Endothelial cell of umbilical vein (primary cell): Measurements from ENCODE around the gene SELENOM. TPM values are rescaled to one million over a fixed set of nuclear protein-coding genes. Genes with fewer than 3 reads are reported as not detected.

ENCODE experiments used
- BruUV-seq: library from RNA; stranded (reverse); fragments of 400-500 nt; replicated peaks from 2 replicates; lab custom pipeline; 2021; lab: Mats Ljungman, UMichigan
- CTCF ChIA-PET: fragments of 300-600, 350-600 bp; sonication (Branson Sonifier 250); formaldehyde crosslinking; loops from one replicate; lab custom pipeline; 2021; ENCODE audit warnings: antibody characterized with exemption, inconsistent platforms; lab: Charles Lee
- POLR2A ChIA-PET: fragments of 300-600, 350-600 bp; sonication (Branson Sonifier 250); formaldehyde crosslinking; loops from one replicate; lab custom pipeline; 2021; ENCODE audit warnings: antibody characterized with exemption, inconsistent platforms; lab: Charles Lee
- DNase-seq: peaks from one replicate; pipeline ENCODE4 v3.0.0-alpha.2; 2011; ENCODE audit warnings: low read depth, low spot score
- FAIRE-seq: peaks from 2 replicates; lab custom pipeline; 2011; peaks lifted over from hg19 to GRCh38; lab: Jason Lieb, UNC
- H2AFZ ChIP-seq: 2 replicates; pipeline ENCODE4 v1.6.0; 2012; ENCODE audit warnings: low read depth, low read length, control low read depth, inconsistent platforms
- H3K27ac ChIP-seq: 2 replicates; pipeline ENCODE4 v1.5.1; 2011; ENCODE audit warnings: low read depth, mild to moderate bottlenecking, control low read depth, low read length, moderate library complexity; ENCODE audit not compliant: insufficient read depth
- H3K27me3 ChIP-seq, 2 experiments: 2 replicates each; pipeline versions ENCODE4 v1.6.0 to v1.6.1; 2011; ENCODE audit warnings: low read length in 2 of 2, mixed read lengths in 1 of 2; ENCODE audit not compliant: control insufficient read depth in 2 of 2, insufficient read depth in 2 of 2
- H3K36me3 ChIP-seq, 2 experiments: 2 replicates in 1 of 2; 3 replicates in 1 of 2; pipeline ENCODE4 v1.5.1; 2011; ENCODE audit warnings: low read length in 2 of 2, mild to moderate bottlenecking in 1 of 2, moderate library complexity in 1 of 2; ENCODE audit not compliant: control insufficient read depth in 2 of 2, insufficient read depth in 2 of 2; ENCODE audit errors: extremely low read depth in 1 of 2
- H3K4me1 ChIP-seq: 3 replicates; pipeline ENCODE4 v1.5.1; 2011; ENCODE audit warnings: mild to moderate bottlenecking, low read length; ENCODE audit not compliant: control insufficient read depth, insufficient read depth; ENCODE audit errors: extremely low read depth
- H3K4me2 ChIP-seq: 2 replicates; pipeline ENCODE4 v1.6.1; 2011; ENCODE audit warnings: low read length, control low read depth, mixed read lengths; ENCODE audit not compliant: insufficient read depth
- H3K4me3 ChIP-seq, 3 experiments: fragments of 200-600 bp in 1 of 3; sonication (generic), shearing (Covaris generic) in 1 of 3; replicated peaks in 1 of 3; 2 replicates each; pipeline ENCODE4 v1.5.1; 2011 to 2016; ENCODE audit warnings: control low read depth in 3 of 3, low read length in 3 of 3, mild to moderate bottlenecking in 2 of 3, inconsistent platforms in 1 of 3, low read depth in 1 of 3, moderate library complexity in 1 of 3; ENCODE audit not compliant: insufficient read depth in 1 of 3
- H3K79me2 ChIP-seq: 2 replicates; pipeline ENCODE4 v1.6.0; 2012; ENCODE audit warnings: low read length, inconsistent platforms; ENCODE audit not compliant: control insufficient read depth, insufficient read depth
- H3K9ac ChIP-seq: replicated peaks from 2 replicates; pipeline ENCODE3; 2011; ENCODE audit warnings: low read length, control low read depth; ENCODE audit not compliant: insufficient read depth; ENCODE audit errors: extremely low read depth
- H3K9me1 ChIP-seq: replicated peaks from 3 replicates; pipeline ENCODE4 v1.6.0; 2011; ENCODE audit warnings: mild to moderate bottlenecking, low read length; ENCODE audit not compliant: control insufficient read depth, insufficient read depth; ENCODE audit errors: extremely low read depth
- H3K9me3 ChIP-seq: replicated peaks from 2 replicates; pipeline ENCODE4 v1.5.1; 2012; ENCODE audit warnings: low read length, inconsistent platforms; ENCODE audit not compliant: control insufficient read depth, insufficient read depth
- H4K20me1 ChIP-seq: replicated peaks from 2 replicates; pipeline ENCODE3; 2011; ENCODE audit warnings: mild to moderate bottlenecking, low read length; ENCODE audit not compliant: control insufficient read depth, insufficient read depth; ENCODE audit errors: extremely low read depth
- EZH2 ChIP-seq: IDR thresholded peaks from 2 replicates; pipeline ENCODE4 v1.6.1; 2012; ENCODE audit warnings: borderline replicate concordance, low read depth, mild to moderate bottlenecking, moderate library complexity, low read length, inconsistent platforms; ENCODE audit not compliant: severe bottlenecking
- FOS ChIP-seq: IDR thresholded peaks from 2 replicates; pipeline ENCODE4 v1.6.1; 2011; ENCODE audit warnings: mild to moderate bottlenecking, low read length, moderate library complexity, borderline replicate concordance; ENCODE audit not compliant: insufficient read depth
- GATA2 ChIP-seq: IDR thresholded peaks from 2 replicates; pipeline ENCODE4 v1.7.0; 2011; ENCODE audit warnings: low read depth, mild to moderate bottlenecking, moderate library complexity, mixed read lengths, low read length; ENCODE audit not compliant: insufficient read length, insufficient read depth
- JUN ChIP-seq: IDR thresholded peaks from 2 replicates; pipeline ENCODE4 v1.6.1; 2011; ENCODE audit warnings: borderline replicate concordance, low read depth; ENCODE audit not compliant: insufficient read length, insufficient read depth
- MYC ChIP-seq: IDR thresholded peaks from one replicate; pipeline ENCODE4 v1.6.1; 2011; ENCODE audit warnings: mild to moderate bottlenecking, low read depth, low read length
- POLR2A ChIP-seq: IDR thresholded peaks from 2 replicates; pipeline ENCODE4 v1.6.1; 2012; ENCODE audit warnings: low read depth, mild to moderate bottlenecking, control low read depth, low read length
- POLR2AphosphoS5 ChIP-seq: IDR thresholded peaks from 2 replicates; pipeline ENCODE4 v1.6.1; 2012; ENCODE audit warnings: low read depth, mild to moderate bottlenecking, control low read depth, low read length, moderate library complexity; ENCODE audit not compliant: insufficient read depth
- dilution Hi-C: fragments of 300-500 bp; cut with MboI; formaldehyde crosslinking; loops from one replicate; pipeline ENCODE4 v1.15.0; 2019; ENCODE audit warnings: low sequenced_read_pairs; ENCODE audit not compliant: extremely low pct_ligation_motif_present
- intact Hi-C: fragments of 100-400 bp; cut with micrococcal nuclease; formaldehyde crosslinking; loops from one replicate; pipeline ENCODE4 v1.10.0; 2022
- polyA plus RNA-seq, 4 experiments: library from polyadenylated mRNA; depleted of rRNA in 3 of 4; stranded (reverse) in 3 of 4; unstranded in 1 of 4; fragments of >200 nt; gene quantifications; 2 replicates each; pipeline versions ENCODE4 v1.2.1 to v1.2.3, GENCODE V29; 2011 to 2012; ENCODE audit warnings: missing spikeins in 1 of 4
- total RNA-seq: library from RNA; stranded (reverse); gene quantifications from 2 replicates; pipeline ENCODE4 v1.2.3, GENCODE V29; 2021
- TF ChIP-seq, protein P1 (sequence below): IDR thresholded peaks from 2 replicates; pipeline ENCODE4 v1.6.1; 2011; ENCODE audit not compliant: insufficient read depth, insufficient read length
- TF ChIP-seq, protein P2 (sequence below), 2 donors: IDR thresholded peaks; 1 replicate in 1 of 2; 2 replicates in 1 of 2; pipeline ENCODE4 v1.5.1; 2011; ENCODE audit warnings: low read length in 2 of 2, mild to moderate bottlenecking in 2 of 2, moderate library complexity in 2 of 2, control low read depth in 1 of 2, inconsistent platforms in 1 of 2, low read depth in 1 of 2; ENCODE audit not compliant: insufficient read depth in 1 of 2; ENCODE audit errors: extremely low read depth in 1 of 2

SELENOM gene
- total and polyA plus RNA-seq, 2 donors (not counting 3 experiments of a cell fraction or from before 2014, with no cell fraction given): 29.6 to 87.1 TPM

- no peaks in the 10 kb centered on the region for H3K79me2 ChIP-seq
- intact Hi-C loops: no loop called here
- ChIA-PET CTCF (no interaction called here), POLR2A (no interaction called here)
- no peak for TF ChIP-seq GATA2
- TF ChIP-seq MYC: no peak
- TF ChIP-seq POLR2A: no peak
- TF ChIP-seq JUN: no peak
- TF ChIP-seq POLR2AphosphoS5: no peak
- TF ChIP-seq, protein P1, sequence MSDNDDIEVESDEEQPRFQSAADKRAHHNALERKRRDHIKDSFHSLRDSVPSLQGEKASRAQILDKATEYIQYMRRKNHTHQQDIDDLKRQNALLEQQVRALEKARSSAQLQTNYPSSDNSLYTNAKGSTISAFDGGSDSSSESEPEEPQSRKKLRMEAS: no peak
- no peak for TF ChIP-seq EZH2
- TF ChIP-seq FOS: no peak
- TF ChIP-seq, protein P2, sequence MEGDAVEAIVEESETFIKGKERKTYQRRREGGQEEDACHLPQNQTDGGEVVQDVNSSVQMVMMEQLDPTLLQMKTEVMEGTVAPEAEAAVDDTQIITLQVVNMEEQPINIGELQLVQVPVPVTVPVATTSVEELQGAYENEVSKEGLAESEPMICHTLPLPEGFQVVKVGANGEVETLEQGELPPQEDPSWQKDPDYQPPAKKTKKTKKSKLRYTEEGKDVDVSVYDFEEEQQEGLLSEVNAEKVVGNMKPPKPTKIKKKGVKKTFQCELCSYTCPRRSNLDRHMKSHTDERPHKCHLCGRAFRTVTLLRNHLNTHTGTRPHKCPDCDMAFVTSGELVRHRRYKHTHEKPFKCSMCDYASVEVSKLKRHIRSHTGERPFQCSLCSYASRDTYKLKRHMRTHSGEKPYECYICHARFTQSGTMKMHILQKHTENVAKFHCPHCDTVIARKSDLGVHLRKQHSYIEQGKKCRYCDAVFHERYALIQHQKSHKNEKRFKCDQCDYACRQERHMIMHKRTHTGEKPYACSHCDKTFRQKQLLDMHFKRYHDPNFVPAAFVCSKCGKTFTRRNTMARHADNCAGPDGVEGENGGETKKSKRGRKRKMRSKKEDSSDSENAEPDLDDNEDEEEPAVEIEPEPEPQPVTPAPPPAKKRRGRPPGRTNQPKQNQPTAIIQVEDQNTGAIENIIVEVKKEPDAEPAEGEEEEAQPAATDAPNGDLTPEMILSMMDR (IDR thresholded peaks at IDR 0.05; ENCODE audit: extremely low read depth in 1 of 2, insufficient read depth in 1 of 2, low read depth in 1 of 2, low read length in 2 of 2): no peak
- no peak overlapping the region for H3K4me2 ChIP-seq
- no peak overlapping the region for H2AFZ ChIP-seq
- no peaks in the 10 kb centered on the region for H4K20me1 ChIP-seq
- H3K9me3 ChIP-seq: no peaks in the 10 kb centered on the region
- H3K9me1 ChIP-seq: no peaks in the 10 kb centered on the region
- no peak overlapping the region for H3K27ac ChIP-seq
- no peaks in the 10 kb centered on the region for H3K4me1 ChIP-seq
- DNase-seq: no peak
- no peaks in the 10 kb centered on the region for H3K27me3 ChIP-seq
- FAIRE-seq: no peak
- dilution Hi-C loops: no loop called here
- H3K4me3 ChIP-seq: no peak overlapping the region
- no peaks in the 10 kb centered on the region for H3K36me3 ChIP-seq
- BruUV-seq: no TSS peak
- H3K9ac ChIP-seq: no peak overlapping the region
These were observed 26.5 kb upstream of the SELENOM start for GRCh38 chr22:31133911-31134310.
